NCI-H1694 (cell line): ENCODE measurements around the gene SLC5A10.

Experiments used
- DNase-seq: peaks from one replicate; lab custom pipeline; 2025; lab: John Stamatoyannopoulos, UW

Gene SLC5A10

GRCh38 chr17:18985475-18985874, 33.5 kb downstream of the SLC5A10 start:
- no peak for DNase-seq

- DNase-seq, result no peak
Measured at GRCh38 chr17:18986541-18987229, 34.7 kb downstream of the SLC5A10 start.

GRCh38 chr17:18987230-18987610, 35.3 kb downstream of the SLC5A10 start:
- DNase-seq, result peak; percentile 79

- no peak for DNase-seq
Measured at GRCh38 chr17:18987862-18988545, 36.0 kb downstream of the SLC5A10 start.

GRCh38 chr17:18988546-18989173, 36.7 kb downstream of the SLC5A10 start:
- DNase-seq, result no peak

GRCh38 chr17:18990331-18990730, 38.4 kb downstream of the SLC5A10 start:
- peak; percentile 97 for DNase-seq

GRCh38 chr17:18991531-18992315, 39.8 kb downstream of the SLC5A10 start:
- DNase-seq, result no peak

- no peak for DNase-seq
Measured at GRCh38 chr17:18992454-18993130, 40.6 kb downstream of the SLC5A10 start.

GRCh38 chr17:18993905-18994526, 42.1 kb downstream of the SLC5A10 start:
- no peak for DNase-seq

GRCh38 chr17:18994631-18995030, 42.7 kb downstream of the SLC5A10 start:
- DNase-seq, result no peak

- no peak for DNase-seq
Measured at GRCh38 chr17:18995220-18995619, 43.3 kb downstream of the SLC5A10 start.

- no peak for DNase-seq
Measured at GRCh38 chr17:18996458-18996857, 44.5 kb downstream of the SLC5A10 start.

GRCh38 chr17:18997650-18998196, 45.8 kb downstream of the SLC5A10 start:
- no peak for DNase-seq

- no peak for DNase-seq
Measured at GRCh38 chr17:18999394-18999793, 47.4 kb downstream of the SLC5A10 start.

GRCh38 chr17:18999911-19000310, 47.9 kb downstream of the SLC5A10 start:
- DNase-seq, result no peak

GRCh38 chr17:19000531-19001325, 48.8 kb downstream of the SLC5A10 start:
- no peak for DNase-seq

- DNase-seq, result no peak
Measured at GRCh38 chr17:19001907-19002590, 50.1 kb downstream of the SLC5A10 start.

GRCh38 chr17:19002805-19003542, 51.0 kb downstream of the SLC5A10 start:
- no peak for DNase-seq
